ENCODE results near the gene EIF4G3. TPM values are rescaled to one million over a fixed set of nuclear protein-coding genes. Genes with fewer than 3 reads are reported as not detected.

EIF4G3 gene
- total and polyA plus RNA-seq, 2 of the 8 experiments (the other 6 are each of a cell fraction or from before 2014, with no cell fraction given), result 47.5 to 66.6 TPM

DNA sequence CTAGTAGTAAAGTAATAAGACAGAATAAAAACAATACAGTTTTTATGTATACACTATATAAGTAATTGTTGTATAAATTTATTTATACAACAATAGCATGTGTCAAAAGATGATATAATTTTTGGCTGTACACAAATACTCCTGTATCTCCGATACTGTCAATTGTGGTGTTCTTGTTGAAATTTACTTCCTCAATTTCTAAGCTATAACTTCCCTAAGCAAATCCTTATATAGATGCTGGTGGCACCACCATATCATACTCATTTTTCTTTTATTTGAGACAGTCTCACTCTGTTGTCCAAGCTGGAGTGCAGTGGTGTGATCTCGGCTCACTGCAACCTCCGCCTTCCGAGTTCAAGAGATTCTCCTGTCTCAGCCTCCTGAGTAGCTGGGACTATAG lies 248.6 kb downstream of the EIF4G3 start:
- H3K27me3 ChIP-seq (replicated peaks in 1 of 4; ENCODE audit: control insufficient read depth in 3 of 4, extremely low read depth in 1 of 4, insufficient read depth in 3 of 4, low read length in 3 of 4), result no peaks in the 10 kb centered on the region
- no peak overlapping the region for H2AK5ac ChIP-seq (ENCODE audit: low read depth, low read length)
- no peaks in the 10 kb centered on the region for H3K4me1 ChIP-seq (replicated peaks in 1 of 4; ENCODE audit: control insufficient read depth in 3 of 4, insufficient read depth in 4 of 4, low read length in 3 of 4)
- H3K4me2 ChIP-seq (ENCODE audit: insufficient read depth in 1 of 2, low read depth in 2 of 2, low read length in 2 of 2), result no peak overlapping the region
- H3K23ac ChIP-seq (ENCODE audit: insufficient read length), result no peak overlapping the region
- no peak overlapping the region for H2BK5ac ChIP-seq (ENCODE audit: low read depth, low read length)
- DNase-seq (ENCODE audit: low read depth in 1 of 2, low spot score in 2 of 2), result no peak
- H3K79me1 ChIP-seq (ENCODE audit: low read depth, low read length), result no peaks in the 10 kb centered on the region
- 72% methylated on average over 4 of the region's 4 CpGs; no CpG with 5 or more reads in 1 of the 2 experiments for WGBS, 2 experiments (ENCODE audit: extremely low coverage in 1 of 2, insufficient coverage in 1 of 2, insufficient read length in 1 of 2, insufficient replicate concordance in 2 of 2, low coverage in 1 of 2, low lambda C conversion rate in 2 of 2, missing lambda C conversion rate in 1 of 2)
- ChIA-PET CTCF (ENCODE audit: partially characterized antibody) (interaction anchor here (0.6 to 1.2 kb wide), 2 partner anchors 25 to 849 kb away, joined by 3 to 4 read pairs; no protein-coding TSS in a partner anchor), POLR2A (ENCODE audit: partially characterized antibody) (interaction anchor here (0.7 to 0.8 kb wide), 2 partner anchors 9 to 11 kb away, joined by 3 read pairs; no protein-coding TSS in a partner anchor)
- H2BK20ac ChIP-seq (ENCODE audit: low read length), result no peak overlapping the region
- no peak overlapping the region for H3K9ac ChIP-seq (replicated peaks in 1 of 4; ENCODE audit: extremely low read depth in 1 of 4, low read depth in 3 of 4, low read length in 3 of 4)
- H3K4me3 ChIP-seq (ENCODE audit: extremely low read depth in 1 of 4, insufficient read depth in 2 of 4, low read depth in 3 of 4, low read length in 4 of 4), result no peak overlapping the region
- H4K5ac ChIP-seq (ENCODE audit: insufficient read length, low read depth, low read length), result no peak overlapping the region
- H3K56ac ChIP-seq (replicated peaks; ENCODE audit: insufficient read length, low read depth, low read length), result no peak overlapping the region
- H4K20me1 ChIP-seq (replicated peaks in 1 of 2; ENCODE audit: control insufficient read depth in 1 of 2, insufficient read depth in 2 of 2, low read length in 2 of 2), result no peaks in the 10 kb centered on the region
- H3K14ac ChIP-seq (ENCODE audit: insufficient read length), result no peak overlapping the region
- H3K36me3 ChIP-seq (ENCODE audit: control insufficient read depth in 2 of 4, insufficient read depth in 4 of 4, low read length in 3 of 4), result peaks cover 0 to 5% (median 0%) of the 10 kb centered on the region in 4 experiments; a peak in 1 of 8 replicates
- no peak overlapping the region for H4K91ac ChIP-seq (replicated peaks; ENCODE audit: insufficient read length, low read length)
- H4K8ac ChIP-seq (ENCODE audit: extremely low read depth, insufficient read depth, low read length), result no peak overlapping the region
- H2BK12ac ChIP-seq (ENCODE audit: low read depth, low read length), result no peak overlapping the region
- no peak for FAIRE-seq
- no peak overlapping the region for H3K18ac ChIP-seq (ENCODE audit: extremely low read depth, low read length)
- H3K79me2 ChIP-seq (ENCODE audit: control insufficient read depth in 1 of 2, insufficient read depth in 2 of 2, low read length in 2 of 2), result no peaks in the 10 kb centered on the region
- H3K9me3 ChIP-seq (ENCODE audit: insufficient read depth in 2 of 2, low read depth in 1 of 2, low read length in 1 of 2), result no peaks in the 10 kb centered on the region
- H2BK15ac ChIP-seq (ENCODE audit: low read length), result no peak overlapping the region
- no peak overlapping the region for H3K4ac ChIP-seq (replicated peaks; ENCODE audit: insufficient read length, low read depth, low read length)
- H2BK120ac ChIP-seq (replicated peaks; ENCODE audit: low read depth, low read length), result no peak overlapping the region
- H2AFZ ChIP-seq (ENCODE audit: low read length), result no peak overlapping the region
- no peaks in the 10 kb centered on the region for H3K23me2 ChIP-seq (ENCODE audit: low read depth, low read length)
- H3K27ac ChIP-seq (ENCODE audit: low read depth, low read length), result no peak overlapping the region
- TF ChIP-seq TAF1 (IDR thresholded peaks at IDR 0.05; ENCODE audit: low read depth, low read length), result no peak
- TF ChIP-seq GABPA (IDR thresholded peaks at IDR 0.05; ENCODE audit: borderline replicate concordance, insufficient read depth, low read length), result no peak
- TF ChIP-seq SP4 (IDR thresholded peaks at IDR 0.05; ENCODE audit: low read length), result no peak
- TF ChIP-seq ASH2L (IDR thresholded peaks at IDR 0.05; ENCODE audit: low read length), result no peak
- TF ChIP-seq KDM1A (IDR thresholded peaks at IDR 0.05; ENCODE audit: borderline replicate concordance, low read length), result no peak
- no peak for TF ChIP-seq RAD21 (IDR thresholded peaks at IDR 0.05 in 1 of 2, conservative IDR thresholded peaks at IDR 0.05 in 1 of 2; ENCODE audit: low read depth in 2 of 2, low read length in 2 of 2)
- no peak for TF ChIP-seq SUZ12 (IDR thresholded peaks at IDR 0.05; ENCODE audit: low read length)
- no peak for TF ChIP-seq CBX5 (IDR thresholded peaks at IDR 0.05; ENCODE audit: low read depth, low read length)
- no peak for TF ChIP-seq NANOG (IDR thresholded peaks at IDR 0.05; ENCODE audit: insufficient read depth, low read depth, low read length, poor library complexity, severe bottlenecking)
- no peak for TF ChIP-seq ZNF274 (IDR thresholded peaks at IDR 0.05; ENCODE audit: borderline replicate concordance, extremely low read depth, low read length)
- no peak for TF ChIP-seq RFX5 (IDR thresholded peaks at IDR 0.05; ENCODE audit: borderline replicate concordance, low read depth, low read length)
- TF ChIP-seq KDM4A (IDR thresholded peaks at IDR 0.05; ENCODE audit: low read depth, low read length, severe bottlenecking), result no peak
- no peak for TF ChIP-seq SP2 (IDR thresholded peaks at IDR 0.05; ENCODE audit: low read length)
- no peak for TF ChIP-seq CHD1 (IDR thresholded peaks at IDR 0.05; ENCODE audit: low read depth, low read length)
